Measurements from ENCODE around the gene SIRT3. TPM values are rescaled to one million over a fixed set of nuclear protein-coding genes. Genes with fewer than 3 reads are reported as not detected.

Gene SIRT3
- 10.8 and 11.5 TPM in 2 replicates for polyA plus RNA-seq (2013)

GRCh38 chr11:235997-236773 lies at the start of gene SIRT3:
SIRT3 (minus strand) TSS chr11:236342; CDS start chr11:236328, 14 bp downstream.
- Histone ChIP-seq H3K27ac (ENCODE audit: low read depth, low read length) (peak within 1 kb of the TSS; percentile 98), H3K4me3 (ENCODE audit: low read depth, low read length) (peak within 1 kb of the TSS; percentile 99), H3K9ac (ENCODE audit: low read length) (peak within 1 kb of the TSS; percentile 95), H4K8ac (ENCODE audit: low read depth, low read length) (peak within 1 kb of the TSS; percentile 98), H2BK120ac (ENCODE audit: insufficient read depth, low read length, poor library complexity) (peak within 1 kb of the TSS; percentile 96), H3K36me3 (ENCODE audit: control insufficient read depth in 1 of 2, insufficient read depth in 2 of 2, low read length in 2 of 2) (peaks cover 7 to 9% of the 10 kb centered on the region in 2 experiments), H3K27me3 (ENCODE audit: insufficient read depth, low read length) (no peaks in the 10 kb centered on the region), H3K23ac (ENCODE audit: low read length) (peak within 1 kb of the TSS; percentile 82), H3K14ac (ENCODE audit: low read length) (peak within 1 kb of the TSS; percentile 100), H2BK12ac (ENCODE audit: low read length) (peak within 1 kb of the TSS; percentile 5), H4K12ac (ENCODE audit: low read depth, low read length) (peak within 1 kb of the TSS; percentile 96), H4K91ac (ENCODE audit: low read depth, low read length) (peak within 1 kb of the TSS; percentile 95), H3K18ac (ENCODE audit: low read length) (peak within 1 kb of the TSS; percentile 99), H3K9me3 (ENCODE audit: insufficient read depth, low read depth, low read length) (no peaks in the 10 kb centered on the region), H3K79me1 (ENCODE audit: low read length) (peaks cover 11% of the 10 kb centered on the region), H2AFZ (ENCODE audit: insufficient read depth, low read length, poor library complexity) (peak within 1 kb of the TSS; percentile 99), H2AK5ac (ENCODE audit: low read length) (peak within 1 kb of the TSS; percentile 82), H3K4me2 (ENCODE audit: low read length) (peak within 1 kb of the TSS; percentile 100), H2BK5ac (ENCODE audit: low read depth, low read length, poor library complexity) (peak within 1 kb of the TSS; percentile 92), H3K4me1 (ENCODE audit: control insufficient read depth in 1 of 2, insufficient read depth in 2 of 2, low read length in 2 of 2) (peaks cover 0 to 6% of the 10 kb centered on the region in 2 experiments), H3K79me2 (ENCODE audit: control insufficient read depth, insufficient read depth, low read length, poor library complexity) (peaks cover 13% of the 10 kb centered on the region), H3K4ac (ENCODE audit: low read depth, low read length) (peak within 1 kb of the TSS; percentile 96)
- WGBS (ENCODE audit: extremely low coverage, insufficient coverage, insufficient read length): no CpG with 5 or more reads among the region's 70 CpGs
- DNase-seq: peak; percentile 86 to 92

- H3K27me3 ChIP-seq (ENCODE audit: insufficient read depth, low read length): no peaks in the 10 kb centered on the region
- no peak overlapping the region for H2BK120ac ChIP-seq (ENCODE audit: insufficient read depth, low read length, poor library complexity)
- no peak overlapping the region for H3K9ac ChIP-seq (ENCODE audit: low read length)
- H4K8ac ChIP-seq (ENCODE audit: low read depth, low read length): no peak overlapping the region
- no peak overlapping the region for H4K91ac ChIP-seq (ENCODE audit: low read depth, low read length)
- H3K4me2 ChIP-seq (ENCODE audit: low read length): no peak overlapping the region
- H3K79me1 ChIP-seq (ENCODE audit: low read length): peaks cover 10% of the 10 kb centered on the region
- H3K4ac ChIP-seq (ENCODE audit: low read depth, low read length): no peak overlapping the region
- no CpG with 5 or more reads among the region's 8 CpGs for WGBS (ENCODE audit: extremely low coverage, insufficient coverage, insufficient read length)
- no peak overlapping the region for H2BK12ac ChIP-seq (ENCODE audit: low read length)
- no peak overlapping the region for H3K27ac ChIP-seq (ENCODE audit: low read depth, low read length)
- no peak overlapping the region for H3K18ac ChIP-seq (ENCODE audit: low read length)
- H3K23ac ChIP-seq (ENCODE audit: low read length): no peak overlapping the region
- no peaks in the 10 kb centered on the region for H3K36me3 ChIP-seq (ENCODE audit: control insufficient read depth in 1 of 2, insufficient read depth in 2 of 2, low read length in 2 of 2)
- no peak overlapping the region for H3K14ac ChIP-seq (ENCODE audit: low read length)
- H3K4me3 ChIP-seq (ENCODE audit: low read depth, low read length): no peak overlapping the region
- H2AK5ac ChIP-seq (ENCODE audit: low read length): no peak overlapping the region
- H3K9me3 ChIP-seq (ENCODE audit: insufficient read depth, low read depth, low read length): no peaks in the 10 kb centered on the region
- H2AFZ ChIP-seq (ENCODE audit: insufficient read depth, low read length, poor library complexity): no peak overlapping the region
- no peak for DNase-seq
- peaks cover 19 to 27% of the 10 kb centered on the region in 2 experiments for H3K4me1 ChIP-seq (ENCODE audit: control insufficient read depth in 1 of 2, insufficient read depth in 2 of 2, low read length in 2 of 2)
- H4K12ac ChIP-seq (ENCODE audit: low read depth, low read length): no peak overlapping the region
- H3K79me2 ChIP-seq (ENCODE audit: control insufficient read depth, insufficient read depth, low read length, poor library complexity): peaks cover 6% of the 10 kb centered on the region
- no peak overlapping the region for H2BK5ac ChIP-seq (ENCODE audit: low read depth, low read length, poor library complexity)
Measured at GRCh38 chr11:285894-286220, 49.7 kb upstream of the SIRT3 start.

DNA sequence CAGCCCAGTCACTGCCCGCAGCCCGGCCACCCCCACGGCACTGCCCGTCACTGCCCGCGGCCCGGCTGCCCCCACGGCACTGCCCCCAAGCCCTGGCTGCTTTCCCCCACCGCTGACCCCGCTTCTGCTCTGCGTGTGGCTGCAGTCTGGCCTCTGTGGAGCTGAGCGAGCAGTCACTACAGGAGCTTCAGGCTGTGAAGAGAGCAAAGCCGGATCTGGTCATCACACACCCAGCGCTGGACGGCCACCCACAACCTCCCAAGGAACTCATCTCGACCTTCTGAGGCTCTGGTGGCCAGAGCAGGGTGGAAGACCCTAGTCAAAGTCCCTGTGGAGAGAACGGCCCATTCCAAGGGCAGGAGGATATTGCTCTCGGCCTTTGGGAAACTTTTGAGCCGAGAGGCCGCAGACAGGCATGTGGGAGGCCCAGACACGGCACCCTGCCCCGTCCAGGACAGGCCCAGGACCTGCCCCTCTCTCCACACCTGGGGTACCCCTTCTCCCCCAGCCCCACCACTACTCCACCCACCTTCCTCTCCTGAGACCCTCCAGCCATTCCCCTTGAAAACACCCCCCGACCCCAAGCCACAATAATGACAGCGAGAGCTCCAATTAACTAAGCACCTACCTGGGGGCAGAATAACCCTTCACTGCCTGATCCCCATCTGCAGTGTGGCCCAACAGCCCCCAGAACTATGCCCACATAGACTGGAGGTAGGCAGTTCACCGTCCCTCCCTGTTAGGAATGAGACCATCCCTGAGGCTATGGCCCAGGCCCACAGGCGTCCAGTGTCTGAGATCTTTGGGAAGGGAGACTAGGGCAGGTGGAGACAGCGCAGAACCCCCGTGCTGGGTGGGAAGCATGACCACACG lies 49.1 kb upstream of the SIRT3 start:
- no peak overlapping the region for H3K14ac ChIP-seq (ENCODE audit: low read length)
- H3K27ac ChIP-seq (ENCODE audit: low read depth, low read length): no peak overlapping the region
- peak overlapping the region; percentile 27 for H2BK120ac ChIP-seq (ENCODE audit: insufficient read depth, low read length, poor library complexity)
- H2BK12ac ChIP-seq (ENCODE audit: low read length): peak overlapping the region; percentile 29
- H4K91ac ChIP-seq (ENCODE audit: low read depth, low read length): peak overlapping the region; percentile 29
- peaks cover 14 to 21% of the 10 kb centered on the region in 2 experiments for H3K4me1 ChIP-seq (ENCODE audit: control insufficient read depth in 1 of 2, insufficient read depth in 2 of 2, low read length in 2 of 2)
- H3K79me2 ChIP-seq (ENCODE audit: control insufficient read depth, insufficient read depth, low read length, poor library complexity): peaks cover 6% of the 10 kb centered on the region
- peaks cover 10% of the 10 kb centered on the region for H3K79me1 ChIP-seq (ENCODE audit: low read length)
- no peaks in the 10 kb centered on the region for H3K36me3 ChIP-seq (ENCODE audit: control insufficient read depth in 1 of 2, insufficient read depth in 2 of 2, low read length in 2 of 2)
- DNase-seq: no peak
- no peak overlapping the region for H2AK5ac ChIP-seq (ENCODE audit: low read length)
- H3K27me3 ChIP-seq (ENCODE audit: insufficient read depth, low read length): no peaks in the 10 kb centered on the region
- no peak overlapping the region for H3K9ac ChIP-seq (ENCODE audit: low read length)
- no peak overlapping the region for H4K12ac ChIP-seq (ENCODE audit: low read depth, low read length)
- WGBS (ENCODE audit: extremely low coverage, insufficient coverage, insufficient read length): no CpG with 5 or more reads among the region's 29 CpGs
- no peak overlapping the region for H3K18ac ChIP-seq (ENCODE audit: low read length)
- H3K9me3 ChIP-seq (ENCODE audit: insufficient read depth, low read depth, low read length): no peaks in the 10 kb centered on the region
- no peak overlapping the region for H3K23ac ChIP-seq (ENCODE audit: low read length)
- no peak overlapping the region for H2BK5ac ChIP-seq (ENCODE audit: low read depth, low read length, poor library complexity)
- H2AFZ ChIP-seq (ENCODE audit: insufficient read depth, low read length, poor library complexity): no peak overlapping the region
- H3K4ac ChIP-seq (ENCODE audit: low read depth, low read length): no peak overlapping the region
- no peak overlapping the region for H4K8ac ChIP-seq (ENCODE audit: low read depth, low read length)
- no peak overlapping the region for H3K4me2 ChIP-seq (ENCODE audit: low read length)
- H3K4me3 ChIP-seq (ENCODE audit: low read depth, low read length): no peak overlapping the region

DNA sequence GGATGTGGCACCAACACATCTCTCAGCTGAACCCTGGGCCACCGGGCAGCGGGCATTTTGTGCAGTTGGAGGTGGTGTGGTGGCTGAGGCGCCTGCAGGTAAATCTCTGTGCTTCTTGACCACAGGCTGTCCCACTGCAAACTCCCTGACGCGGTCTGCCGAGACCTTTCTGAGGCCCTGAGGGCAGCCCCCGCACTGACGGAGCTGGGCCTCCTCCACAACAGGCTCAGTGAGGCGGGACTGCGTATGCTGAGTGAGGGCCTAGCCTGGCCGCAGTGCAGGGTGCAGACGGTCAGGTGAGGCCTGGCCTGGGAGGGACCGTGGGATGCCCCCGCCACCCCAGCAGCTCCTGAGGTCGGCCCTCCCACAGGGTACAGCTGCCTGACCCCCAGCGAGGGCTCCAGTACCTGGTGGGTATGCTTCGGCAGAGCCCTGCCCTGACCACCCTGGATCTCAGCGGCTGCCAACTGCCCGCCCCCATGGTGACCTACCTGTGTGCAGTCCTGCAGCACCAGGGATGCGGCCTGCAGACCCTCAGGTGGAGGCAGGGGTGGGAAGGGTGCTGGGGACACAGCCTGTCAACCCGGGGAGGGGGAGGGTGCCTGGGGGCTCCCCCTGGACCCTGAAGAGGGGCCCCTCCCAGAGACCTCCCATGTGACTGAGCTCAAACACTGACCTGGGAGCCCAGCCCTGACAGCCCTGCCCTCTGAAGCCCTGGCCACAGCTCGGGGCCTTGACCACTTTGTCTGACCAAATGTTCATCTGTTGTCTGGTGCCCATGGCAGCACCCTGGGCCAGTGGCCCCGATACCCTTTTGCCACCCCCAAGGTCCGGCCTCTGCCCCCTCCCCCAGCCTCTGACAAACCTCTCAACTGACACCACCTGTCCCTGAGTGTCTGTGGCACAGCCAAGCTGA lies 48.2 kb upstream of the SIRT3 start:
- Histone ChIP-seq H3K27ac (ENCODE audit: low read depth, low read length) (no peak overlapping the region), H3K4me3 (ENCODE audit: low read depth, low read length) (no peak overlapping the region), H3K27me3 (ENCODE audit: insufficient read depth, low read length) (no peaks in the 10 kb centered on the region), H3K4me1 (ENCODE audit: control insufficient read depth in 1 of 2, insufficient read depth in 2 of 2, low read length in 2 of 2) (peaks cover 5 to 13% of the 10 kb centered on the region in 2 experiments), H3K9me3 (ENCODE audit: insufficient read depth, low read depth, low read length) (no peaks in the 10 kb centered on the region), H4K12ac (ENCODE audit: low read depth, low read length) (no peak overlapping the region), H2BK5ac (ENCODE audit: low read depth, low read length, poor library complexity) (no peak overlapping the region), H3K18ac (ENCODE audit: low read length) (no peak overlapping the region), H3K23ac (ENCODE audit: low read length) (no peak overlapping the region), H3K79me1 (ENCODE audit: low read length) (peaks cover 10% of the 10 kb centered on the region), H4K91ac (ENCODE audit: low read depth, low read length) (peak overlapping the region; percentile 29), H2AK5ac (ENCODE audit: low read length) (peak overlapping the region; percentile 24), H3K79me2 (ENCODE audit: control insufficient read depth, insufficient read depth, low read length, poor library complexity) (peaks cover 4% of the 10 kb centered on the region), H3K9ac (ENCODE audit: low read length) (no peak overlapping the region), H3K4ac (ENCODE audit: low read depth, low read length) (no peak overlapping the region), H3K14ac (ENCODE audit: low read length) (peak overlapping the region; percentile 1), H2AFZ (ENCODE audit: insufficient read depth, low read length, poor library complexity) (no peak overlapping the region), H3K4me2 (ENCODE audit: low read length) (no peak overlapping the region), H2BK120ac (ENCODE audit: insufficient read depth, low read length, poor library complexity) (peak overlapping the region; percentile 27), H2BK12ac (ENCODE audit: low read length) (peak overlapping the region; percentile 3), H3K36me3 (ENCODE audit: control insufficient read depth in 1 of 2, insufficient read depth in 2 of 2, low read length in 2 of 2) (no peaks in the 10 kb centered on the region), H4K8ac (ENCODE audit: low read depth, low read length) (no peak overlapping the region)
- DNase-seq: no peak
- no CpG with 5 or more reads among the region's 24 CpGs for WGBS (ENCODE audit: extremely low coverage, insufficient coverage, insufficient read length)
